ENCODE measurements around the gene WDR18.

The WDR18 gene, protein sequence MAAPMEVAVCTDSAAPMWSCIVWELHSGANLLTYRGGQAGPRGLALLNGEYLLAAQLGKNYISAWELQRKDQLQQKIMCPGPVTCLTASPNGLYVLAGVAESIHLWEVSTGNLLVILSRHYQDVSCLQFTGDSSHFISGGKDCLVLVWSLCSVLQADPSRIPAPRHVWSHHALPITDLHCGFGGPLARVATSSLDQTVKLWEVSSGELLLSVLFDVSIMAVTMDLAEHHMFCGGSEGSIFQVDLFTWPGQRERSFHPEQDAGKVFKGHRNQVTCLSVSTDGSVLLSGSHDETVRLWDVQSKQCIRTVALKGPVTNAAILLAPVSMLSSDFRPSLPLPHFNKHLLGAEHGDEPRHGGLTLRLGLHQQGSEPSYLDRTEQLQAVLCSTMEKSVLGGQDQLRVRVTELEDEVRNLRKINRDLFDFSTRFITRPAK

DNA sequence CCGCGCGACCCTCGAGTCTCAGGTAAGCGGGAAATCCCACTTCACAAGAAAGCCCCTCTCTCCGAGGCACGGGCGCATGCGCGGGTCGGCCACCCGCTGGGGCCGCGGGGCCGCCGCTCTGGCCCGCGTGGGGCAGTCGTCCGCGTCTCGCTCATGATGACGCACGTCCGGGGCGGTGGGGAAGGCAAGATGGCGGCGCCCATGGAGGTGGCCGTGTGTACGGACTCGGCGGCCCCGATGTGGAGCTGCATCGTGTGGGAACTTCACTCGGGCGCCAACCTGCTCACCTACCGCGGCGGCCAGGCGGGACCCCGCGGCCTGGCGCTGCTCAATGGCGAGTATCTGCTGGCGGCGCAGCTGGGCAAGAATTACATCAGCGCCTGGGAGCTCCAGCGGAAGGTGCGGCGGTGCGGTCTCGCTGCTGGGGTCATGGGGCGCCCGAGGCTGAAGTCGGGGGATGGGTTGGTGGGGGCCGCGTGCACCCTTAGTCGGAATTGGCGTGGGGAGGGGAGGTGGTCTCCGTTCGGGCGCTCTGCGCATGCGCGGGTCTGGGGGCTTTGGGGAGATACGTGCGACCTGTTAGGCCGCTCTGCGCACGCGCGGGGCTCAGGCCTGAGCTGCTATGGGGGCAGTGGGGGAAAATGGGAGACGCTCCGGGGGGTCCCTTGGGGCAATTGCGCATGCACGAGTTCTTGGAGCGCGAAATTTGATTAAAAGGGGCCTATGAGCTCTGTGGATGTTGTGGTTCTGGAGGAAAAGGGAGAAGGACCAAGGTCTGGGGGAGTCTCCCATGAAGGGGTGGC lies at the start of gene WDR18:
Gene WDR18, plus strand, starts transcription at position 181 of the 803 bp plus-strand sequence. Its CDS starts 9 bp downstream, at position 190.
- DNase-seq = peak; percentile 88

DNA sequence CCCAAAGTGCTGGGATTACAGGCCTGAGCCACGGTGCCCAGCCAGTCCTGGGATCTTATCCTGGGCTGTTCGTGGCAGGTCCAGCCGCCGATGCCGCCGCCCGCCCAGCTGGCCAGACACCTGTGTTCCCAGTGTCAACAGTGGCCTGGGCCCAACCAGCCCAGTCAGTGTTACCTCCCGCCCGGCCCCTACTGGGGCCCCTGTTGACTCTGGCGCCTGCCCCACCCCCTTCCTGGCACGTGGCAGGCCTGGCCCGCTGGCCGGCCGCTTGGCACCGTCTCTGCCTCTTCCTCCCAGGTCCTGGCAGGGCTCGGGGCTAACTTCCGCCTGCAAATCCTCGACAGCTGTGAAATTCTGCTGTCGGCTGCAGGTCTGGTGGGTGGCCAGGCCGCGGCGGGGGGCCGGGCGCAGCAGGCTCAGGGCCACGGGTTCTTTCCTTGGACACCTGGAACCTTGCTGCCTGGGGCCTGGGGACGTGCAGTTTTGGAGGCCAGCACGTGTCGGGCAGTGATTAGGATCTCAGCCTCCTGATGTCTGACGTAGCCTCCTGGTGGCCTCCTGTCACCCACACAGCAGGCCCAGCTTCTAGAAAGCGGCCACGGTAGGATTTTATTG lies 49.2 kb upstream of the WDR18 start:
- DNase-seq = no peak

DNA sequence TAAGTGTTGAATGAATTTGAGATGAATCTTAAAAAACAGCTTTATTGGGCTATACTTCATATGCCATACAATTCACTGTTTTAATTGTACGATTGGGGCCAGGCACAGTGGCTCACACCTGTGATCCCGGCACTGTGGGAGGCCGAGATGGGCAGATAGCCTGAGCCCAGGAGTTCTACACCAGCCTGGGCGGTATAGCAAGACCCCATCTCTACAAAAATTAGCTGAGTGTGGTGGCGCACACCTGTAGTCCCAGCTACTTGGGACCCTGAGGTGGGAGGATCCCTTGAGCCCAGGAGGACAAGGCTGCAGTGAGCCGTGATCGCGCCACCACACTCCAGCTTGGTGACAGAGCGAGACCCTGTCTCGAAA lies 48.0 kb upstream of the WDR18 start:
- no peak for DNase-seq

DNA sequence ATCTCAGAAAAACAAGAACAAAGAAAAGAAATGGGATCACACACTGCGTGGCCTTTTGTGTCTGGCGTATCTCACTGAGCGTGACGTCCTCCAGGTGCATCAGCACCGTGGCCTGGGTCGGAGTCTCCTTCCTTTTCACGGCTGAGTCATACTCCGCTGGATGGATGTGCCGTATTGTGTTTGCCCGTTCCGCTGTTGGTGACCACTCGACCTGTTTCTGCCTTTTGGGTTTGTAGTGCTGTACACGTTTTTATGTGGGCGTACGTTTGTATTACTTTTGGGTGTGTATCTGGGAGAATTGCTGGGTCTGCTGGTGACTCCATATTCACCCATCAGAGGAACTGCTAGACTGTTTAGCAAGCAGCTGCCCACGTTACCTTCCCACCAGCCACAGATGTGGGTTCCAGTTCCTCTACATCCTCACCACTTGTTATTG lies 46.9 kb upstream of the WDR18 start:
- no peak for DNase-seq

DNA sequence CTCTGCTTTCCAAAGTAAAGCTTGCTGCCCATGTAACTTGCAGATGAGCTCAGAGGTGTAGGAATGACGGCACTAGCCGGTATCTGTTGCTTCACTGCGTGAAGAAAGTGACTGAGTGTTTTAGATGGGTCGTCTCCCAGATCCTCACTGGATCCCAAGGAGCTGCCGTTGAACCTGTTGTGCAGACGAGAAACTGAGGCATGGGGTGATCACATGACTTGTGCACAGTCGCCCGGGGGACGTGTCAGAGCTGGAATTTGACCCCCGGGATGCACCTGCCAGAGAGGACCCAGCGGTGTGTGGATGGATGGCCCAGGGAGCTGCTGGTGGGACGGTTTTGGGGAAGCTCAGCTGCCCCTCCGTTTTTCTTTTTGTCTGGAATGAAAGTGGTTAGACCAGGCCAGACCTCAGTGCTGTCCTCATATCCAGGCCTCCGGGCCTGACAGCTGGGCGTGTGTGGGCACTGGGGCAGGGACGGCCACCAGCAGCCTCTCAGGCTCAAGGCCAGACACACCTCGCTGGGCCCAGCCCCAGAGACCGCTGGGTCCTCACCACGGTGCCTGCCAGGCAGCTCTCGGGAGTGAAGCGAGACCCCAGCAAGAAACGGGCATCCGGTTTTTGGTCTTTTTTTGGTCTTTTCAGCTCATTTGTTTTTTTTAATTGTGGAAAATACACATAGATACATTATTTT lies 45.8 kb upstream of the WDR18 start:
- no peak for DNase-seq

DNA sequence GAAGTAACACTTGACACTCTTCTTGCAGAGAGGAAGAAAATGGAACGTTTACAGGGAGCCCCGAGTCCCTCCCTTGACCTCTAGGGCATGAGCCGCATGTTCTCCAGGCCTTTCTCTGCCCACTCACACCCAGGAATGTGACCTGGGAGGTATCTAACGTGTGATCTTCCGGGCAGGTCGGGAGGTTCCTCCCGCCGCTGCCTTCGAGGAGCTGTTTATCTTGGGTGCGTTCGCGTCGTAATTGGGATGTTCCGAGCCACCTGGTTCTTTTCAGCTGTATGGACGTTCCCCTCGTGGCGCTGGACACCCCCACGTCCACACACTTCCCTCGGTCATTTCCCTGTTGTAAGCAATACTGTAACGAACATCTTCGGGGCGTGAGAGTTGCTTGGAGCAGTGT lies 44.7 kb upstream of the WDR18 start:
- DNase-seq = no peak

DNA sequence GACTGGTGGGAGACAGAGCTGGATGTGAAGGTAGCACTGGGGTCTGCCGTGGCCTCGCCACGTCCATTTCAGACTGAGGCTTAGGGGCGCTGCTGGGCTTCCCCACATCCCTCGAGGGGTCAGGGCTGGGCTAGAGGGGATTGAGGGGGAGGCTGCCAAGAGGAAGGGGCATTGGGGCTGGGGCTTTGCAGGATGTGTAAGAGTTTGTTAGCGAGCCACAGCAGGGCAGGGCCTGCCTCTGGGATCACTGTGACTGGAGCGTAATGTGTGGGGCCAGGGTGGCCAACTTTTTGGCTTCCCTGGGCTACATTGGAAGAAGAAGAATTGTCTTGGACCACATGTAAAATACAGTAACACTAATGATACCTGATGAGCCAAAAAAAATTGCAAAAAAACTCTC lies 44.2 kb upstream of the WDR18 start:
- DNase-seq = no peak

DNA sequence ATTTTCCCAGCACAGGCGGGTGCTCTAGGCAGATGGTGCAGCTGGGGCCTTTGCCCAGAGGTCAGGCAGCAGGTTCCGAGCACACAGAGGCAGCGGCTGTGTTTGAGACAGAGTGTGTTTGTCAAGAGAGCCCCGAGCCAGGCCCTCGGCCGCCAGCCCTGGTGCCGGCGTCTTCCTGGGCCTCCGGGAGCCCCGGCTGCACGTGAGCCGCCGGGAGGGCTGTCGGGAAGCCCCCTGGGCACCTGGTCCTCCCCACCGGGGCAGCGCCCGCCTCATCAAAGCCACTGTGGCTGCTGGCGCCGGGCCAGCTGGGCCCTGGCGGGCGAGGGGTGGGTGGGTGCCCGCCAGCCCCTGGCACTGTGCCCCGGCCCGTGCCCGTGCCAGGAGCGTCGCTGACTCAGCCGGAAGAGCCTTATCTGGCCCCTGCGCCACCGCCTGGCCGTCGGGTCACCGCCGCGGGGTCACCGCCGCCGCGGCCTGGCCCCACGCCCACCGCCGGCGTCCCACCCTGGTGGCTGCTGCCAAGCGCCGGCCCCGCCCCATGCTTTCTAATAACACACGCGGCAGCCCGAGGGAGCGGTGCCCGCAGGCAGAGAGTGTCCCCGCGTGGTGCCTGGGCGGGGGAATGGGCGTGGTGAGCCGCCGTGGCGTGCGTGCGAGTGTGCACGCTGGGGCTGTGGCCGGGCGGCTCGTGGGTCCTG lies 43.4 kb upstream of the WDR18 start:
- DNase-seq = peak; percentile 97

DNA sequence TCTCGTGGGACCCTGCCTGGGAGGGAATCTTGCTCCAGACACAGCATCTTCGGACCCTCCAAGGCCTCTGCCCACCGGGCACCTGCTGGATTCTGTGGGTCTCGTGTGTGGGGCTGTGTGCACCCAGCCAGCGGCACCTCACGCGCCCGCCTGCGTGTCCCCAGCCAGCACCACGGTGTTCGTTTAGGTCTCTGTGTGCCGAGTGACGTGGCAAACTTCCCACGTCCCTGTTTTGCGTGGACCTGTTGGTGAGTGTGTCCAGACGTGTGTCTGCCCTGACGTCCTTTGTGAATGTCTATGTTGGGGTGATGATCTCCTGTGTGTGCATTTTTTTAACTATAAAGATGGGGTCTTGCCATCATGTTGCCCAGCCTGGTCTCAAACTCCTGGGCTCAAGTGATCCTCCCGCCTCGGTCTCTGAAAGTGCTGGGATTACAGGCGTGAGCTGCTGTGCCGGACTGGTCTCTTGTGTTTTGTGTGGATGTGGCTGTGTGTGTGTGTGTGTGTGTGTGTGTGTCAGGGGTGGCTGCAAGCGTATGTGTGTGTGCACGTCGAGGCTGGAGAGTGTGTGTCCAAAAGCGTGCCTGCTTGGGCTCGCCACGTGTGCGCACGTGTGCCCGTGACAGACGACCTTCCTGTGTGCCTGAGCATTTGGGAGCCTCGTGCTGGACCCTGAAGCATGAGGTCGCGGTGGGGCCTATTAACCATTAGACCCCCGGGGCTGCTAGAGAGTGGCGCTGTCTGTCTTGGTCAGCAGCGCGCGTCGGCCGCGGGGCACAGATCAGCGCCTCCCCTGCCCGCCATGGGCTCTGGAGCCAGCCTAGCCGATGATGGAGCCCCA lies 42.6 kb upstream of the WDR18 start:
- no peak for DNase-seq

DNA sequence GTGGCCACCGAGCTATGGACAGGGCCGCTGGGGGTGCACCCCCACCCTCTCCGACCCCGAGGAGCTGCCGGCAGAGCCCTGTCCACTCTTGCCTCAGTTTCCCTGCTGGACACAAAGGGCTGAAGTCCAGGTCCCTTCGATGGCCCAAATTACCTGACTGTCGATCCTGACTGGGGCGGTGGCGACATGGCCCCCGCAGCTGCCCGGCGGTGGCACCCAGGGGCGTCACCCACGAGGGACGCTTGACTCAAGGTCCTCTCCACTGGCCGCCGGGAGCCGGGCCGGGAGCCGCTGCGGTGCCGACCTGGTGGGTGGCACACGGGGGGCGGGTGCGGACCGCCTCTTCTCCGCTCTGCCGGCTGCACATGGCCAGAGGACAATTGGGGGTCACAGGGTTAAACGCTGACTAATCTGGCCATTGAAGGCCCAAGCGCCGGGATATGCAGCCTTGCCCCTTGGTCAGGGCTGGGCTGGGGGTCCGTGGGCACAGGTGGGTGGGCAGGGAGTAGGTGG lies 42.0 kb upstream of the WDR18 start:
- no peak for DNase-seq

DNA sequence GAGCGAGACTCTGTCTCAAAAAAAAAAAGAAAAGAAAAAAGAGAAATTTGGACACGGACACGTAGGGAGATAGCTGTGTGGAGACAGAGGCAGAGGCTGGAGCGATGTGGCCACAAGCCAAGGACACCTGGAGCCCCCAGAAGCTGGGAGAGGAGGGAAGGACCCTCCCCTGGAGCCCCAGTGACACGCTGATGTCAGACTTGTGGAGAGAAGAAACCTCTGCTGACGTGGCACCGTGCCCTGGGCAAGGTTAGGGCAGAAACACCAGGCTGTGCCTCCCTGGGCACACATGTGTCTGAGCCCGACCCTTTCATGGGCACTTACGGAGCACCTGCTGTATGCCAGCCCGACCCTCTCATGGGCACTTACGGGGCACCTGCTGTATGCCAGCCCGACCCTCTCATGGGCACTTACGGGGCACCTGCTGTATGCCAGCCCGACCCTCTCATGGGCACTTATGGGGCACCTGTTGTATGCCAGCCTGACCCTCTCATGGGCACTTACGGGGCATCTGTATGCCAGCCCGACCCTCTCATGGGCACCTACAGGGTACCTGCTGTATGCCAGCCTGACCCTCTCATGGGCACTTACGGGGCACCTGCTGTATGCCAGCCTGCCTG lies 40.5 kb upstream of the WDR18 start:
- DNase-seq = no peak

DNA sequence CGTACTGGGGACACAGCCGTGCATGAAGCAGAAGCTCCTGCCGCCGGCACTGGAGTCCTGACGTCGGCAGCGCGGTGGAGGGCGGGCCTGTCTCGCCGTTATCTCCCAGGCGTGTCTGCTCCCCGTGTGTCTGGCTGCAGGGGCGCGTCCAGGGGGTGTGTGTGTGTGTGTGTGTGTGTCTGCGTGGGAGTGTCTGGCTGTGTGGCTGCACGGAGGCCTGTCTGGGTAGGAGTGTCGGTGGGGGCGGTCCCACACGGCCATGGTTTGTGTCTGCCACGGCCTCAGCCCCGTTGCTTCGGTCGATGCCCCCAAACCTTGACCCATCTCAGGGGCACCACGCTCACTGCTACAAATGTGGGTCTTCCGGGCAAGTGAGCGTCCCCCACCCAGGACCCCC lies 40.0 kb upstream of the WDR18 start:
- DNase-seq = no peak

DNA sequence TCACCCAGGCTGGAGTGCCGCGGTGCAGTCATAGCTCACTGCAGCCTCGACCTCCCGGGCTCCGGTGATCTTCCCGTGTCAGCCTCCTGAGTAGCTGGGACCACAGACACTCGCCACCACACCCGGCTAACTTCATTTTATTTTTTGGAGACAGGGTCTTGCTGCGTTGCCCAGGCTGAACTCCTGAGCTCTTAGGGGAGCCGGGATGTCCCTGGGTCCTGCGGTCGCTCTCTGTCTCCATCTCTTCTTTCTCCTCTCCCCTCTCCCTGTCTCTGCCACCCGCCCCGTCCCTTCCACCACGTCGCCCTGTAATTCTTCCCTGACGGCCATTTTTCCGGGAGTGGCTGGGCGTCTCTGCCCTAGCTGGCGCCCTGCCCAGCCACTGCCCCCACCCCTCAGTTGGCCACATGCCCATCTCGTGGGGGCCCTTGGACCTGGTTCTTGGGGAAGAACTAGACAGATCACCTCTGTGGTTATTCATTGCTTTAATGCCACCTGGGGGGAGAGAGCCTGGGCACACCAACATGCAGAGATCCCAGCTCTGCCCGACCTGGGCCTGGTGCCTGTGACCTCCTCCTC lies 39.4 kb upstream of the WDR18 start:
- no peak for DNase-seq

DNA sequence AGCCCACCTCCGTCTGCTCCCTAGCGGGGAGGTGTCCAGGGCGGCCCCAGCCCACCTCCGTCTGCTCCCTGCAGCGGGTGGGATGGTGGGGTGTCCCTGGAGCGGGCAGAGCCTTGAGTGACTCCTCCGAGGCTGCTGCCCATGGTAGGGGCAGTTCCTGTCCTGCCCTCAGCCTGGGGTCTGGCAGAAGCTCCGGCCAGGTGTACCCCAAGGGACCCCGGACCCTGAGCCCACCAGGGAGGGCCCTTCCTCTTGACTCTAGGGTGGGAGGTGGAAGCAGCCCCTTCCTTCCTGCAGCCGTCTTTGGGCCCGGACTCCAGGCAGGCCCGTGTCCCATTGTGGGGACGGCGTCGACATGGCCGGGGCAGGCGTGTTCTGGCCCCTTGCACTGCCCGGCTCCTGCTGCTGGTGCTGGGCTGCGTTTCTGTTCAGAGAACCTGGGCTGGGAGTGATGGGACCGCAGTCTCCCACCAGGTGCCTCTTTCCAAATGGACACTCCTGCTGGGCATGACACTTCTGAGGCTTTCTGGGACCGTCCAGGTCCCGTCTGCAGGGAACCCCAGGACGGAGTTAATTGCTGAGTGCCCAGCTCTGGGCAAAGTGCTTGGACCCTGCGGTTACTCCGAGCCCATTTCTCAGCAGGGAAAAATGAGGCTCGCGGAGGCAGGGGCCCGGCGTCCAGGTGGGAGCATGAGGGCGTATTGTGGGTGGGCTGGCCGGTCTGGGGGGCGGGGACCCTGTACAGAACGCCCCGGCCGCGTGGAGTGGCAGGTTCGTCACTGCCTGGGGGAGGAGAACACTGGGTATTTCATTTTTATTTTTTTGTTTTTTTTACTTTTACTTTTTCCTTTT lies 38.5 kb upstream of the WDR18 start:
- no peak for DNase-seq

DNA sequence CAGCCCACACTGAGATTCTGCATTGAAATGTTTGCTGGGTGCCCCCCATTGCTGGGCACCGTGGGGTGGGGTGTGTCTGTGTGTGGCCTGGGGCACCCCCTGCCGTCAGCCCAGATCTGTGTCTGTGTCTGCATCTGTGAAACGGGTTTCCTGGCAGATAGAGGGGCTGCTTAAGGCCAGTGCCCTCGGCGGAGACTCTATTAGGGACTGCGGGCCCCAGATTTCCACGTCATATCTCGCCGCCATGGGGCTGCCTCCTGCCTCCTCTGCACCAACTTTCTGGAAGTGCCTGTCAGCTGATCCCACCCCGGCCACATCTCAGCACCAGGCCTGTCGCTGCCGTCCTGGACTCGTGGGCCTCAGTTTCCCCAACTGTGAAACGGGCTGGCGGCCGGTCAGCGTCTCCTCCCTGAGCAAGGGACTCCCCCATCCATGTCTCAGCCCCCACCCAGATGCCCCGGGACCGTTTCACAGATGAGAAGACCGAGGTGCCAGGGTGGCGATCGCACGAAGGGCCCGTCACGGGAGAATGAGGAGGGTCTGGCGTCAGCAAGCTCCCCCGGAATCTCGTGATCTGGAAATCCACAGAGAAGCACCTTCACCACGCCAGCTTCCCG lies 36.9 kb upstream of the WDR18 start:
- no peak for DNase-seq

DNA sequence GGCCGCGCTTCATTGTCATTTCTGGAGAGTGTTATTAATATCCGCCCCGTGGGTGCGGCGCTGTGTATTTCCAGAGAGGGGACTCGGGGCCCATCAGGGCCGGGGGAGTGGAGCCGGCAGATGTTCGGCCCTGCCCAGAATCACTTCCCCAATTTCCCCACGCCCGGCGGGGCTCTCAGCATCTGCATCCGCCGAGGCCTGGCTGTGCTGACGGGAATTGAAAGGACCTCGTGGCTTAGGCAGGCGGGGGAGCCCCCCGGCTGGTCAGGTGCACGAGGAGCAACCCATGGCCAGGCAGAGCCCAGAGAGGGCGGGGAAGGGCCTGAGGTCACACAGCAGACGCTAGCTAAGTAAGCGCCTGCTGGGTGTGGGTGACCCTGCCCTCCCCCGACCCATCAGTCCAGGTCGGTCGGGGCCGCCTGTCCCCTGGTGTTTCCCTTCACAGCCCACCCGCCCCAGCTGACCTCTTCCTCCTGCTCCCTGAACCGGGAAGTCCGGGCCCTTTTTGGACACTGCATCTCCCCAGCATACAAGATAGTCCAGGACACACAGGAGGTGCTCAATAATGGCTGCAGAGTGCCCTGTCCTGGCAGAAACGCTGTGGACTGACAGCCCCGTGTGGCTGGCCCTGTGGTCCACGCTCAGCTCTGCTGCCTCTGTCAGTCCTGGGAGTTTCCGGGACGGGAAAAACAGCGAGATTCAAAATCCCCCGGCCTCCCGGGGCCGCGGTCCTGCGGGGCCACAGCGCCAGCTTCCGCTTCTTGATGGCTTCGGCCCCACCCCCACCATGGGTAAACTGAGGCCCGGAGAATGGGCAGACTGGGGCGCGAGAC lies 36.2 kb upstream of the WDR18 start:
- no peak for DNase-seq

DNA sequence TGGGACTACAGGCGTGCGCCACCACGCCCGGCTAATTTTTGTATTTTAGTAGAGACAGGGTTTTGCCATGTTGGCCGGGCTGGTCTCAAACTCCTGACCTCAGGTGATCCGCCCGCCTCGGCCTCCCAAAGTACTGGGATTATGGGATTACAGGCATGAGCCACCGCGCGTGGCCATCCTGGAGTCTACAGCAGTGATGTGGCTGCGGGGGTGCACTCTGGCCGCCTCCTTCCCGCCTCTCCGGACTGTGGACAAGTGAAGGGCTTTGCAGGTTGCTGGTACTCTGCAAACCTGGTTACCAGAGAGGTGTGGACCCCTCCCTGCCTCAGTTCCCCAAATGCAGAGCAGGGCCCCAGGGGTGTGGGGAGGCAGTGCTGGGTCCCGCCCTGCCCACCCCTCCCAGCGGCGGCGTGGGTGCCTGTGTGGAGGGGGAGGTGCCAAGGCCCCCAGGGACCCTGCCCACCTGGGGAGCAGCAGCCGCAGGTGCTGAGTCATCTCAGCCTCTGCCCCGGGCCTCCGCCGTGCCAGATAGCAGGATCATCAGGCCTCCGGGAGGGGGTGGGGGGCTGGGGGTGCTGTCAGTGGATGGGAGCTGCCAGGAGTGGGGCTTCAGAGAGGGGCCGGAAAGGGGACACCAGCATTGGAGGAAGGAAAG lies 35.2 kb upstream of the WDR18 start:
- DNase-seq = no peak
